Panc1 (cell line): ENCODE data around the gene WDFY3. TPM values are rescaled to one million over a fixed set of nuclear protein-coding genes. Genes with fewer than 3 reads are reported as not detected.

Source experiments
- ATAC-seq: fragments of 200-7000 bp; cut with Tn5 transposase; 2 replicates; pipeline ENCODE4 v1.9.1; 2020; ENCODE audit warnings: mild to moderate bottlenecking, moderate library complexity
- BruUV-seq: library from RNA; stranded (reverse); fragments of 400-500 nt; replicated peaks from 2 replicates; lab custom pipeline; 2021; lab: Mats Ljungman, UMichigan
- CTCF ChIA-PET: fragments of 300-600 bp; sonication (Branson Sonifier 250); formaldehyde crosslinking; loops from one replicate; lab custom pipeline; 2022; ENCODE audit warnings: antibody characterized with exemption; lab: Charles Lee
- POLR2A ChIA-PET: fragments of 300-600 bp; sonication (Branson Sonifier 250); formaldehyde crosslinking; loops from one replicate; lab custom pipeline; 2022; ENCODE audit warnings: antibody characterized with exemption; lab: Charles Lee
- DNase-seq: peaks from one replicate; pipeline ENCODE4 v3.0.0-alpha.2; 2010; ENCODE audit warnings: low read depth, low spot score
- H3K27ac ChIP-seq: 2 replicates; pipeline ENCODE4 v1.5.1; 2011; ENCODE audit warnings: mild to moderate bottlenecking, low read length, inconsistent platforms
- H3K27me3 ChIP-seq: fragments of 200-500 bp; sonication (Bioruptor generic); 2 replicates; pipeline ENCODE4 v1.6.0; 2014; ENCODE audit warnings: low read length, inconsistent platforms; ENCODE audit not compliant: control insufficient read depth, insufficient read depth
- H3K36me3 ChIP-seq: fragments of 200-500 bp; sonication (Bioruptor generic); 2 replicates; pipeline ENCODE4 v1.5.1; 2014; ENCODE audit warnings: inconsistent platforms, mild to moderate bottlenecking, low read length, moderate library complexity; ENCODE audit not compliant: control insufficient read depth, insufficient read depth
- H3K4me1 ChIP-seq: 2 replicates; pipeline ENCODE4 v1.5.1; 2011; ENCODE audit warnings: inconsistent platforms, mild to moderate bottlenecking, low read length, moderate library complexity; ENCODE audit not compliant: control insufficient read depth, insufficient read depth
- H3K4me3 ChIP-seq, 2 experiments: 2 replicates each; pipeline ENCODE4 v1.5.1; 2011 to 2012; ENCODE audit warnings: low read depth in 2 of 2, low read length in 2 of 2, mild to moderate bottlenecking in 2 of 2, inconsistent platforms in 1 of 2, moderate library complexity in 1 of 2
- H3K9me3 ChIP-seq: fragments of 200-500 bp; sonication (Bioruptor generic); 2 replicates; pipeline ENCODE4 v1.5.1; 2014; ENCODE audit warnings: low read depth, mild to moderate bottlenecking, inconsistent platforms, low read length, moderate library complexity; ENCODE audit not compliant: control insufficient read depth, insufficient read depth
- POLR2AphosphoS5 ChIP-seq: IDR thresholded peaks from 2 replicates; pipeline ENCODE4 v1.6.1; 2012; ENCODE audit warnings: mild to moderate bottlenecking, low read depth, low read length, moderate library complexity
- REST ChIP-seq, 2 experiments: IDR thresholded peaks; 2 replicates each; pipeline ENCODE4 v1.6.1; 2011 to 2012; ENCODE audit warnings: low read depth in 2 of 2, control low read depth in 1 of 2, low read length in 1 of 2, mild to moderate bottlenecking in 1 of 2, moderate library complexity in 1 of 2; ENCODE audit not compliant: insufficient read depth in 1 of 2
- SIN3A ChIP-seq: IDR thresholded peaks from 2 replicates; pipeline ENCODE4 v1.6.1; 2012; ENCODE audit warnings: low read depth, mild to moderate bottlenecking, low read length, moderate library complexity, borderline replicate concordance; ENCODE audit not compliant: insufficient read depth
- TCF7L2 ChIP-seq: IDR thresholded peaks from 2 replicates; pipeline ENCODE4 v1.6.1; 2011; ENCODE audit warnings: mild to moderate bottlenecking, low read depth, low read length, inconsistent platforms
- in situ Hi-C: cut with HindIII; loops from 2 replicates; pipeline ENCODE4 v1.10.0; 2016; ENCODE audit warnings: low sequenced_read_pairs, low pct_unique_long_range_greater_than_20kb
- intact Hi-C: fragments of 100-400 bp; cut with micrococcal nuclease; formaldehyde crosslinking; loops from one replicate; pipeline ENCODE4 v1.10.0; 2022; ENCODE audit not compliant: unreplicated experiment
- total RNA-seq: library from RNA; stranded (reverse); gene quantifications from one replicate; pipeline ENCODE4 v1.2.1, GENCODE V29; 2021; ENCODE audit not compliant: unreplicated experiment
- TF ChIP-seq, protein P1 (sequence below): fragments of 450-650 bp; IDR thresholded peaks from 2 replicates; pipeline ENCODE4 v1.5.1; 2017; ENCODE audit warnings: mild to moderate bottlenecking

Gene WDFY3
- total RNA-seq, 1 experiment from 2014 or later, result 47.8 TPM

- no peak overlapping the region for H3K27ac ChIP-seq
- H3K4me1 ChIP-seq, result no peaks in the 10 kb centered on the region
- ChIA-PET CTCF (no interaction called here), POLR2A (no interaction called here)
- H3K4me3 ChIP-seq, result no peak overlapping the region
- ATAC-seq (no peak), DNase-seq (no peak)
- H3K27me3 ChIP-seq, result no peaks in the 10 kb centered on the region
- no TSS peak for BruUV-seq
- H3K9me3 ChIP-seq, result no peaks in the 10 kb centered on the region
- no peak for TF ChIP-seq POLR2AphosphoS5
- TF ChIP-seq, protein P1, sequence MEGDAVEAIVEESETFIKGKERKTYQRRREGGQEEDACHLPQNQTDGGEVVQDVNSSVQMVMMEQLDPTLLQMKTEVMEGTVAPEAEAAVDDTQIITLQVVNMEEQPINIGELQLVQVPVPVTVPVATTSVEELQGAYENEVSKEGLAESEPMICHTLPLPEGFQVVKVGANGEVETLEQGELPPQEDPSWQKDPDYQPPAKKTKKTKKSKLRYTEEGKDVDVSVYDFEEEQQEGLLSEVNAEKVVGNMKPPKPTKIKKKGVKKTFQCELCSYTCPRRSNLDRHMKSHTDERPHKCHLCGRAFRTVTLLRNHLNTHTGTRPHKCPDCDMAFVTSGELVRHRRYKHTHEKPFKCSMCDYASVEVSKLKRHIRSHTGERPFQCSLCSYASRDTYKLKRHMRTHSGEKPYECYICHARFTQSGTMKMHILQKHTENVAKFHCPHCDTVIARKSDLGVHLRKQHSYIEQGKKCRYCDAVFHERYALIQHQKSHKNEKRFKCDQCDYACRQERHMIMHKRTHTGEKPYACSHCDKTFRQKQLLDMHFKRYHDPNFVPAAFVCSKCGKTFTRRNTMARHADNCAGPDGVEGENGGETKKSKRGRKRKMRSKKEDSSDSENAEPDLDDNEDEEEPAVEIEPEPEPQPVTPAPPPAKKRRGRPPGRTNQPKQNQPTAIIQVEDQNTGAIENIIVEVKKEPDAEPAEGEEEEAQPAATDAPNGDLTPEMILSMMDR, result no peak
- TF ChIP-seq REST (IDR thresholded peaks at IDR 0.05; ENCODE audit: insufficient read depth in 1 of 2, low read depth in 2 of 2, low read length in 1 of 2), result no peak
- TF ChIP-seq TCF7L2, result no peak
- no peak for TF ChIP-seq SIN3A
- in situ Hi-C loops (no loop called here), intact Hi-C loops (no loop called here)
- no peaks in the 10 kb centered on the region for H3K36me3 ChIP-seq
These were observed 305.9 kb downstream of the WDFY3 start for GRCh38 chr4:84660606-84661005.

- intact Hi-C loops (no loop called here), in situ Hi-C loops (no loop called here)
- no TSS peak for BruUV-seq
- no peaks in the 10 kb centered on the region for H3K27me3 ChIP-seq
- ChIA-PET CTCF (no interaction called here), POLR2A (no interaction called here)
- H3K9me3 ChIP-seq, result no peaks in the 10 kb centered on the region
- H3K36me3 ChIP-seq, result no peaks in the 10 kb centered on the region
- no peaks in the 10 kb centered on the region; the same call in 1 of the 2 replicates for H3K4me1 ChIP-seq
- TF ChIP-seq POLR2AphosphoS5 (no peak), TCF7L2 (no peak), REST (IDR thresholded peaks at IDR 0.05; ENCODE audit: insufficient read depth in 1 of 2, low read depth in 2 of 2, low read length in 1 of 2) (no peak), SIN3A (no peak)
- TF ChIP-seq, protein P1, result no peak
- DNase-seq (no peak), ATAC-seq (no peak)
- no peak overlapping the region for H3K27ac ChIP-seq
- no peak overlapping the region for H3K4me3 ChIP-seq
These were observed 314.0 kb downstream of the WDFY3 start for GRCh38 chr4:84652478-84652877.
